Left colon (tissue), 2 donors: ENCODE results near the gene GXYLT2. TPM values are rescaled to one million over a fixed set of nuclear protein-coding genes. Genes with fewer than 3 reads are reported as not detected.

Experiments
- total RNA-seq, 2 donors: library from RNA; stranded (reverse); fragmentation: NEBNext Ultra II Directional; extraction: Animal tissue kit (Norgen Biotek cat#: 25700); gene quantifications; one replicate each; pipeline ENCODE4 v1.2.1, GENCODE V29; 2021
- donor health status: DM: no; HTN: no; CAD: no.
- donor health status: DM: yes; HTN: yes; CAD: no.

Gene GXYLT2
- total RNA-seq, 2 donors from 2014 or later = 3.3 to 12.6 TPM

Other genes with a start within 250 kb of the GXYLT2 start
- gene SHQ1, start 39.6 kb upstream of the GXYLT2 start, total RNA-seq = 10 to 100 TPM; 21.5 to 22.0 TPM
- gene PPP4R2, start 108.8 kb downstream of the GXYLT2 start, total RNA-seq = 10 to 100 TPM; 76.9 to 90.2 TPM
- gene EBLN2, start 173.6 kb downstream of the GXYLT2 start, total RNA-seq = 1 to 10 TPM; 3.2 to 5.3 TPM